ENCODE measurements around the gene ADAM12. TPM values are rescaled to one million over a fixed set of nuclear protein-coding genes. Genes with fewer than 3 reads are reported as not detected.

ADAM12 gene
- polyA plus RNA-seq, 3 donors = 0.05 TPM; not detected in 2

DNA sequence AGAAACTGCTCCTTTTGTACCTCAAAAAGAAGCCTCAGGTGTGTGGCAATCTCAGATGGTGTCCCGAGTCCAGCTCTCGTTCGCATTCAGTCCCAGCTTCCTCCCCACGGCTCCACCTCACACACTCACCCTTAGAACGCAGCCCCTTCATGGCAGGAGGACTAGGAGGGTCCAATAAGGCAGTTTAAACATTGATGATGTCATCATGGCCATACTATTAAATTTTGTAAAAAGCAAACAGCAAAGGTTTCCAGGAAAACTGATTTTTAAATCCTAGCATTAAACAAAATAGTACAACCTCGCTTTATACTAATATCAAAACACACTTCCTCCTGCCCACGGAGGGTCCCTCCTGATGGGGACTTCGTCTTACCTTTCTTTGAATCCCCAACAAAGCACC, 133.0 kb downstream of the ADAM12 start:
- Histone ChIP-seq H3K4me1 (ENCODE audit: control insufficient read depth in 1 of 2, insufficient read depth in 2 of 2, low read length in 2 of 2) (peaks cover 0 to 4% of the 10 kb centered on the region in 2 donors), H3K4me3 (replicated peaks in 1 of 3; ENCODE audit: low read depth in 2 of 3, low read length in 3 of 3) (no peak overlapping the region), H3K27me3 (ENCODE audit: control insufficient read depth in 2 of 2, insufficient read depth in 2 of 2, low read length in 2 of 2) (no peaks in the 10 kb centered on the region), H3K9me3 (replicated peaks in 1 of 2; ENCODE audit: control insufficient read depth in 1 of 2, insufficient read depth in 1 of 2, low read length in 2 of 2) (no peaks in the 10 kb centered on the region), H3K36me3 (replicated peaks in 1 of 2; ENCODE audit: control insufficient read depth in 1 of 2, insufficient read depth in 2 of 2, low read length in 2 of 2) (no peaks in the 10 kb centered on the region), H3K79me2 (ENCODE audit: insufficient read depth, low read length) (no peaks in the 10 kb centered on the region), H4K20me1 (ENCODE audit: insufficient read depth, low read length) (no peaks in the 10 kb centered on the region), H3K4me2 (replicated peaks; ENCODE audit: extremely low read depth, low read length, poor library complexity, severe bottlenecking) (no peak overlapping the region), H3K9ac (ENCODE audit: insufficient read depth, low read length, poor library complexity, severe bottlenecking) (no peak overlapping the region), H2AFZ (ENCODE audit: insufficient read depth, low read depth, low read length, poor library complexity, severe bottlenecking) (no peak overlapping the region), H3K27ac (ENCODE audit: low read depth in 1 of 2, low read length in 2 of 2) (no peak overlapping the region)
- H3K27me3 Mint-ChIP-seq (ENCODE audit: low read depth in 3 of 3) = peaks cover 0 to 8% (median 5%) of the 10 kb centered on the region in 3 donors
- DNase-seq = no peak
- WGBS (ENCODE audit: insufficient coverage) = 83% methylated on average over 2 of the region's 8 CpGs
- TF ChIP-seq, protein P1, sequence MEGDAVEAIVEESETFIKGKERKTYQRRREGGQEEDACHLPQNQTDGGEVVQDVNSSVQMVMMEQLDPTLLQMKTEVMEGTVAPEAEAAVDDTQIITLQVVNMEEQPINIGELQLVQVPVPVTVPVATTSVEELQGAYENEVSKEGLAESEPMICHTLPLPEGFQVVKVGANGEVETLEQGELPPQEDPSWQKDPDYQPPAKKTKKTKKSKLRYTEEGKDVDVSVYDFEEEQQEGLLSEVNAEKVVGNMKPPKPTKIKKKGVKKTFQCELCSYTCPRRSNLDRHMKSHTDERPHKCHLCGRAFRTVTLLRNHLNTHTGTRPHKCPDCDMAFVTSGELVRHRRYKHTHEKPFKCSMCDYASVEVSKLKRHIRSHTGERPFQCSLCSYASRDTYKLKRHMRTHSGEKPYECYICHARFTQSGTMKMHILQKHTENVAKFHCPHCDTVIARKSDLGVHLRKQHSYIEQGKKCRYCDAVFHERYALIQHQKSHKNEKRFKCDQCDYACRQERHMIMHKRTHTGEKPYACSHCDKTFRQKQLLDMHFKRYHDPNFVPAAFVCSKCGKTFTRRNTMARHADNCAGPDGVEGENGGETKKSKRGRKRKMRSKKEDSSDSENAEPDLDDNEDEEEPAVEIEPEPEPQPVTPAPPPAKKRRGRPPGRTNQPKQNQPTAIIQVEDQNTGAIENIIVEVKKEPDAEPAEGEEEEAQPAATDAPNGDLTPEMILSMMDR (IDR thresholded peaks at IDR 0.05) = no peak
- H3K36me3 Mint-ChIP-seq = no peaks in the 10 kb centered on the region
- intact Hi-C loops (cut with micrococcal nuclease) = no loop called here
- H3K4me1 Mint-ChIP-seq = peaks cover 5% of the 10 kb centered on the region
- no peak overlapping the region for H3K4me3 Mint-ChIP-seq
- peaks cover 2 to 9% (median 7%) of the 10 kb centered on the region in 7 donors for H3K9me3 Mint-ChIP-seq
- H3K27ac Mint-ChIP-seq = no peak overlapping the region

DNA sequence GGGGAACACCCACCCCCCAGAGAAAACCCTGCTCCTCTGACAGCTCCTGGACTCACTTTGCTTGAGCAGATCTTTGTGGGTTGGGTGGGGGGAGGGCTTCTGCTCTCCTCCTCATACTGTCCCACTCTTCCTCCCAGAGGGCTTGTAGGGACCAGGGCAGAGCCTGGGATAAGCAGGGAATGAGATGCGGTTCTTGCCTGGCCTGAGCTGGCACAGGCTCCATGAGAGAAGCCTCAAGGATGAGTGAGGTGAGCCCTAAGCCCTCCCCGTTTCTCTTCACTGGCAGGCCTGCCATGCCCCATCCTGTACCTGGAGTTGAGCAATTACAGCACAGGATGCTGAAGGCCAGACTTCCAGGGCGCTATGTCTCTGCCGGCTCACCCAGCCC, 134.7 kb downstream of the ADAM12 start:
- intact Hi-C loops (cut with micrococcal nuclease) = no loop called here
- Mint-ChIP-seq H3K9me3 (peaks cover 2 to 9% (median 7%) of the 10 kb centered on the region in 7 donors), H3K27ac (no peak overlapping the region), H3K4me3 (no peak overlapping the region), H3K27me3 (ENCODE audit: low read depth in 3 of 3) (peaks cover 0 to 6% (median 3%) of the 10 kb centered on the region in 3 donors), H3K4me1 (peaks cover 6% of the 10 kb centered on the region), H3K36me3 (no peaks in the 10 kb centered on the region)
- no peak overlapping the region for H3K4me3 ChIP-seq (replicated peaks in 1 of 3; ENCODE audit: low read depth in 2 of 3, low read length in 3 of 3)
- peaks cover 0 to 4% of the 10 kb centered on the region in 2 donors for H3K4me1 ChIP-seq (ENCODE audit: control insufficient read depth in 1 of 2, insufficient read depth in 2 of 2, low read length in 2 of 2)
- no peaks in the 10 kb centered on the region for H4K20me1 ChIP-seq (ENCODE audit: insufficient read depth, low read length)
- no peak overlapping the region for H3K9ac ChIP-seq (ENCODE audit: insufficient read depth, low read length, poor library complexity, severe bottlenecking)
- H3K9me3 ChIP-seq (replicated peaks in 1 of 2; ENCODE audit: control insufficient read depth in 1 of 2, insufficient read depth in 1 of 2, low read length in 2 of 2) = no peaks in the 10 kb centered on the region
- TF ChIP-seq, protein P1 (IDR thresholded peaks at IDR 0.05) = no peak
- 86% methylated on average over 3 of the region's 4 CpGs for WGBS (ENCODE audit: insufficient coverage)
- DNase-seq = no peak
- no peaks in the 10 kb centered on the region for H3K27me3 ChIP-seq (ENCODE audit: control insufficient read depth in 2 of 2, insufficient read depth in 2 of 2, low read length in 2 of 2)
- H3K36me3 ChIP-seq (replicated peaks in 1 of 2; ENCODE audit: control insufficient read depth in 1 of 2, insufficient read depth in 2 of 2, low read length in 2 of 2) = no peaks in the 10 kb centered on the region
- H2AFZ ChIP-seq (ENCODE audit: insufficient read depth, low read depth, low read length, poor library complexity, severe bottlenecking) = no peak overlapping the region
- H3K79me2 ChIP-seq (ENCODE audit: insufficient read depth, low read length) = no peaks in the 10 kb centered on the region
- no peak overlapping the region for H3K4me2 ChIP-seq (replicated peaks; ENCODE audit: extremely low read depth, low read length, poor library complexity, severe bottlenecking)
- H3K27ac ChIP-seq (ENCODE audit: low read depth in 1 of 2, low read length in 2 of 2) = no peak overlapping the region
